T-cell (primary cell): ENCODE results near the gene COPZ1. TPM values are rescaled to one million over a fixed set of nuclear protein-coding genes. Genes with fewer than 3 reads are reported as not detected.

ENCODE experiments used
- ATAC-seq, 4 experiments: fragments of 200-7000 bp in 3 of 4; fragments of 150-1000 bp in 1 of 4; cut with Tn5 transposase; replicated peaks in 1 of 4; 1 replicate in 3 of 4; 2 replicates in 1 of 4; pipeline ENCODE4 v1.10.0; 2021; ENCODE audit warnings: moderate library complexity in 3 of 4, mild to moderate bottlenecking in 2 of 4, moderate number of reproducible peaks in 1 of 4
- CTCF ChIA-PET, 2 donors: fragments of 300-600 bp; sonication (Branson Sonifier 250); formaldehyde crosslinking; loops; one replicate each; lab custom pipeline; 2022; ENCODE audit warnings: antibody characterized with exemption in 2 of 2; lab: Charles Lee
- POLR2A ChIA-PET, 2 donors: fragments of 300-600 bp; sonication (Branson Sonifier 250); formaldehyde crosslinking; loops; one replicate each; lab custom pipeline; 2022; ENCODE audit warnings: antibody characterized with exemption in 2 of 2; lab: Charles Lee
- DNase-seq, 35 experiments: peaks; one replicate each; pipeline versions ENCODE4 v3.0.0 to v3.0.0-alpha.2; 2013 to 2023
- H3K27ac ChIP-seq: one replicate; pipeline ENCODE4 v1.5.1; 2013; ENCODE audit warnings: low read length
- H3K27me3 ChIP-seq, 2 experiments: replicated peaks in 1 of 2; 1 replicate in 1 of 2; 2 replicates in 1 of 2; pipeline versions ENCODE4 v1.6.1 to v1.7.0; 2013; ENCODE audit warnings: low read length in 1 of 2, mixed read lengths in 1 of 2; ENCODE audit not compliant: control insufficient read depth in 2 of 2, insufficient read depth in 2 of 2; ENCODE audit errors: extremely low read depth in 1 of 2
- H3K36me3 ChIP-seq, 2 donors: 1 replicate in 1 of 2; 2 replicates in 1 of 2; pipeline versions ENCODE4 v1.6.1 to v1.7.0; 2013; ENCODE audit warnings: low read length in 1 of 2; ENCODE audit not compliant: control insufficient read depth in 2 of 2, insufficient read depth in 1 of 2; ENCODE audit errors: extremely low read depth in 1 of 2
- H3K4me1 ChIP-seq, 2 experiments: 1 replicate in 1 of 2; 2 replicates in 1 of 2; pipeline versions ENCODE4 v1.6.1 to v1.7.0; 2013; ENCODE audit warnings: low read length in 2 of 2, mixed read lengths in 1 of 2; ENCODE audit not compliant: insufficient read depth in 2 of 2, control insufficient read depth in 1 of 2; ENCODE audit errors: extremely low read depth in 1 of 2
- H3K4me3 ChIP-seq, 2 donors: 1 replicate in 1 of 2; 2 replicates in 1 of 2; pipeline versions ENCODE4 v1.5.1 to v1.7.0; 2013; ENCODE audit warnings: mild to moderate bottlenecking in 2 of 2, low read length in 1 of 2, moderate library complexity in 1 of 2; ENCODE audit not compliant: control insufficient read depth in 1 of 2; ENCODE audit errors: extremely low read depth in 1 of 2
- H3K9me3 ChIP-seq: 2 replicates; pipeline ENCODE4 v1.7.0; 2013
- H3K27ac Mint-ChIP-seq, 2 donors: one replicate each; pipeline ENCODE4 v1.8.0; 2020 to 2021; ENCODE audit warnings: mild to moderate bottlenecking in 2 of 2, mixed read lengths in 2 of 2
- H3K27me3 Mint-ChIP-seq, 2 donors: one replicate each; pipeline ENCODE4 v1.8.0; 2021 to 2022; ENCODE audit warnings: mixed read lengths in 2 of 2
- H3K36me3 Mint-ChIP-seq: one replicate; pipeline ENCODE4 v1.8.0; 2021; ENCODE audit warnings: mixed read lengths
- H3K4me1 Mint-ChIP-seq, 3 donors: one replicate each; pipeline ENCODE4 v1.8.0; 2020 to 2022; ENCODE audit warnings: mixed read lengths in 3 of 3, mild to moderate bottlenecking in 1 of 3
- H3K4me3 Mint-ChIP-seq, 3 donors: one replicate each; pipeline ENCODE4 v1.8.0; 2020 to 2022; ENCODE audit warnings: mild to moderate bottlenecking in 3 of 3, mixed read lengths in 3 of 3, moderate library complexity in 3 of 3
- H3K9me3 Mint-ChIP-seq, 3 donors: one replicate each; pipeline ENCODE4 v1.8.0; 2020 to 2022; ENCODE audit warnings: mixed read lengths in 3 of 3
- WGBS: methylation state at CpG from one replicate; pipeline ENCODE4 v1.1.5; 2013; ENCODE audit warnings: missing lambda C conversion rate; ENCODE audit not compliant: insufficient coverage; 5-methylcytosine and 5-hydroxymethylcytosine counted together
- total RNA-seq, 35 experiments: library from RNA in 6 of 35; stranded (reverse) in 6 of 35; fragments of 120-200 nt in 1 of 35; gene quantifications; one replicate each; pipeline versions ENCODE4 v1.2.1 to v1.2.4 and lab custom pipeline; 2013 to 2026

The COPZ1 gene
- total RNA-seq, 5 donors from 2014 or later (not counting 1 experiment from before 2014, with no cell fraction given) = 60.4 to 81.3 (median 74.8) TPM

DNA sequence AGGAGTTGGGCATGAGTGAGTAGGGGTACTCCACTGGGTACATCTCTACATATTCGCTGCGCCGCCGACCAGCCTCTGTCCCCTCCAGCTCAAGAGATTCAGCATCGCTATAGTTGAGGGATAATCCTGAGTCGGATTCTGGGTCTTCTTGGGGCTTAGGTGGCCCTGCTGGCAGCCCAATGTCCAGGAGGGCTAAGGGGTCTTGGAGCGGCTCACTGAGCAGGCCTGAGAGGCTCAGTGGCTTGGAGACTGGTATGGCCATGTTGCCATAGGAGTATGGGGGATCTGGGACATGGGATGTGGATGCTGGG, 32.0 kb upstream of the COPZ1 start:
- peaks cover 0 to 3% of the 10 kb centered on the region in 2 experiments for H3K4me1 ChIP-seq
- Mint-ChIP-seq H3K4me3 (no peak overlapping the region), H3K9me3 (no peaks in the 10 kb centered on the region), H3K36me3 (peaks cover 4% of the 10 kb centered on the region), H3K27ac (no peak overlapping the region), H3K27me3 (no peaks in the 10 kb centered on the region), H3K4me1 (peaks cover 3 to 5% (median 3%) of the 10 kb centered on the region in 3 donors)
- peaks cover 0 to 2% of the 10 kb centered on the region in 2 experiments for H3K27me3 ChIP-seq
- H3K36me3 ChIP-seq = peaks cover 2 to 8% of the 10 kb centered on the region in 2 donors
- ChIA-PET POLR2A (interaction anchor here (0.7 to 1.0 kb wide), 2 partner anchors 16 to 32 kb away, joined by 4 read pairs; partner anchors contain the start of gene COPZ1 (in 1 of the 2)), CTCF (interaction anchor here (0.5 to 4.0 kb wide), 11 partner anchors 9 to 87 kb away, joined by 3 to 20 read pairs (median 5); partner anchors contain the start of genes COPZ1 (in 2 of the 2), CBX5 (in 1 of the 2) and HNRNPA1 (in 1 of the 2))
- H3K27ac ChIP-seq = no peak overlapping the region
- no peak for DNase-seq
- no peaks in the 10 kb centered on the region for H3K9me3 ChIP-seq
- H3K4me3 ChIP-seq = no peak overlapping the region
- no peak for ATAC-seq
- WGBS = 98% methylated on average over 6 of the region's 7 CpGs

DNA sequence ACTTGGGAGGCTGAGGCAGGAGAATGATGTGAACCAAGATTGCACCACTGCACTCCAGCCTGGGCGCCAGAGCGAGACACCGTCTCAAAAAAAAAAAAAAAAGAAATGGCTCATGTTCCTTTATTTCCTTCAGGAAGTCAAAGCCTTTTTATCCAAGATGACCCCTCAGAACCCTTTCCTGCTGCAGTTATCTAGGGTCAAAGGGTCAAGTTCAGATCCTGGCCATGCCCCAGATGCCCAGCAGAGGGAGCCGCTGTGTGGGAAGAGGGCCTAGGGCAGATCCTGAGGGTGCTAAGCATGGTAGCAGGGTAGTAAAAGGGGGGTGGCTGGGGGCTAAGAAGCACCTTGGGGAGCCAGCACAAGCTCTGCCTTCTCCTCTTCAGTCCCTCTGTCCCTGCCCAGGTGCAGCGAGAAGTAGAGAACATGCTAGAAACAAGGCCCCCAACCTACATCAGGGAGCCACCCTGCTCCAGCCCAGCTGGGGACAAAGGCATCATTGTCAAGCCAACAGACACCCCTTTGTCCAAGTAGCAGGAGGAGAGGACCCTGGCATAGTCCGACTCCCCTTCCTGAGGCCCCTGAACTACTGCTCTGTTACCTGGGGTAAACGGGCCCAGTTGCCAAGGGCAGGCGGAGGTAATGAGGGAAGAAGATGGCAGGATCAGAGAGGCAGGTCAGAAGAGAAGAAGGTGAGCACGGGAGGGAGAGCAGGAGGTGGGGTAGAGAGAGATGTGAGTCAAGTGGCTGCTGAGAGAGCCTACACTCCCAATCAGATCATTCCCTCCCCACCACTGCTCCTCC, 30.6 kb upstream of the COPZ1 start:
- Mint-ChIP-seq H3K27me3 (peaks cover 6% of the 10 kb centered on the region in 2 donors), H3K36me3 (no peaks in the 10 kb centered on the region), H3K9me3 (no peaks in the 10 kb centered on the region), H3K27ac (no peak overlapping the region), H3K4me3 (no peak overlapping the region), H3K4me1 (peaks cover 5% of the 10 kb centered on the region in 3 donors)
- H3K27ac ChIP-seq = no peak overlapping the region
- peaks cover 0 to 11% of the 10 kb centered on the region in 2 experiments for H3K27me3 ChIP-seq
- peak in 28 of 35 experiments; percentile 10 to 66 (median 34) for DNase-seq
- WGBS = 80% methylated on average over 7 of the region's 9 CpGs
- ChIA-PET POLR2A (interaction anchor here (0.6 to 0.7 kb wide), 4 partner anchors 31 to 798 kb away, joined by 3 to 4 read pairs (median 4); partner anchors contain the start of gene COPZ1 (in 1 of the 2)), CTCF (interaction anchor here (0.6 to 3.5 kb wide), 9 partner anchors 11 to 85 kb away, joined by 3 to 20 read pairs (median 5); partner anchors contain the start of gene COPZ1 (in 1 of the 2))
- no peak overlapping the region for H3K4me3 ChIP-seq
- no peaks in the 10 kb centered on the region for H3K9me3 ChIP-seq
- no peaks in the 10 kb centered on the region for H3K36me3 ChIP-seq
- ATAC-seq = peak; percentile 39 to 75 (median 62)
- H3K4me1 ChIP-seq = peaks cover 0 to 5% of the 10 kb centered on the region in 2 experiments

DNA sequence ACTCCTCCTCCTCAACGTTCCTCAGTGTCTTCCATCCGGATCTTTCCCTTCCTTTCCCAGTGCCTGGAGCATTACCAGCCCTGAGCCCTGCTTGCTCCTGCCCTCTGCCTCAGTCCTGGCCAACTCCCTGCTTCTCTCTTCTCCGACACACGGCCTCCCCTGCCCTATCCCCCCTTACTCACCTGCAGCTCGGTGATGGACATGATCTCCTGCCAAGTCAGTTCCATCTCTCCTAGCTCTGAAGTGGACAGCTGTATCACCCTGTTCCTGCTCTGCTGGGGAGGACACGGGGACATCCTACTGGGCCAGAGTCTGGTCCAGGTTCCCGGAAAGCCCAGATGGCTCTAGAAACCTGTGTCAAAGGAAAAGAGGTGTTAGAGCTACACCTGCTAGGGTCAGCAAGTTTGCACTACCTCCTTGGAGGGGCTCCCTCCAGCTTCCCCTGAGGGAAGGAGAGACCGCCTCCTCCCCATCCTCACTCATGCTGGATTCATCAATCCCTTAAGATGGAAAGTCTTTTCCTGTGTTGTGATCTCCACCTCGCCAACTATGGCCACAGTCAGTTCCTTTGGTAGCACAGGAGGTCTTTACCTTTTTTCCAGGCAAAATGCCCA, 29.9 kb upstream of the COPZ1 start:
- Histone ChIP-seq H3K9me3 (no peaks in the 10 kb centered on the region), H3K27ac (no peak overlapping the region), H3K36me3 (no peaks in the 10 kb centered on the region), H3K4me1 (peaks cover 0 to 5% of the 10 kb centered on the region in 2 experiments), H3K27me3 (peaks cover 0 to 14% of the 10 kb centered on the region in 2 experiments), H3K4me3 (no peak overlapping the region)
- CTCF ChIA-PET = interaction anchor here (0.6 to 3.5 kb wide), 6 partner anchors 9 to 73 kb away, joined by 3 to 13 read pairs (median 4); partner anchors contain the start of gene COPZ1 (in 1 of the 2)
- H3K4me1 Mint-ChIP-seq = peaks cover 5 to 8% (median 5%) of the 10 kb centered on the region in 3 donors
- ATAC-seq = no peak
- no peaks in the 10 kb centered on the region for H3K36me3 Mint-ChIP-seq
- no peak overlapping the region for H3K4me3 Mint-ChIP-seq
- peaks cover 13% of the 10 kb centered on the region in 2 donors for H3K27me3 Mint-ChIP-seq
- POLR2A ChIA-PET = interaction anchor here in 1 of 2 donors (0.7 kb wide), 1 partner anchor 799 kb away, joined by 4 read pairs; no protein-coding TSS in a partner anchor
- H3K9me3 Mint-ChIP-seq = no peaks in the 10 kb centered on the region
- H3K27ac Mint-ChIP-seq = no peak overlapping the region
- DNase-seq = no peak
- 83% methylated on average over 8 of the region's 9 CpGs for WGBS

DNA sequence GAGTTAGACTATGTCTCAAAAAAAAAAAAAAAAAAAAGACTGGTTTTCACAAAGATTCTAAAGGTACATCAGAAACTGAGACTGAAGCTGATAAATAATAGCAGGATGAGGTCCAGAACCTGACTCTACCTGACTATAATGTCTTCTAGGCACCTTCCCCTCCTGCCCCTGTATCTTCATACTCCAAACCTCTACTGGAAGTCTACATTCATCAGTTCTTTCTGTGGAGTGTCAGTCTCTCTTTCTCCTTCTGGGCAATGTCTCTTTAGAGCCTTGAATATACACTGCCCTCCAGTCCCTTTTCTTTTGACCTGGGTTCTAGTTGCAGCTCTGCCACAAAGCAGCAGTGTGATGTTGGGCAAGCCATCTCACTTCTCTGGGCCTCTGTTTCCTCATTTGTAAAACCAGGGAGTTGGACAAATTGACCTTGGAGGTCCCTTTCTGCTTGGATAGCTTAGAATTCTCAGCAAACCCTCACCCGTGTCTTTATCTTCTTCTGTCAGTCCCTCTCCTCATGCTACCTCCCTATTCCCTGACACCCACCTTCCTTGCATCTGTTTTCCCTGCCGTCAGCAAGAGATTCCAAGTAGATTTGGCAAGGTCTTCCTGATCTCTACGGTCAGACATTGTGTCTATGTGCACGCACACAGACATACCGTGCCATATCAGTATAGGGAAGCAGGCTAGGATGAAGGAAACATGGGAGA, 28.4 kb upstream of the COPZ1 start:
- no peaks in the 10 kb centered on the region for H3K9me3 Mint-ChIP-seq
- peaks cover 14 to 18% (median 16%) of the 10 kb centered on the region in 3 donors for H3K4me1 Mint-ChIP-seq
- no peak for DNase-seq
- H3K27ac Mint-ChIP-seq = no peak overlapping the region
- H3K4me1 ChIP-seq = peaks cover 0 to 14% of the 10 kb centered on the region in 2 experiments
- POLR2A ChIA-PET = interaction anchor here (0.6 to 0.7 kb wide), 4 partner anchors 15 to 211 kb away, joined by 3 to 12 read pairs (median 6); no protein-coding TSS in a partner anchor
- no peak overlapping the region for H3K4me3 ChIP-seq
- no peak overlapping the region for H3K4me3 Mint-ChIP-seq
- H3K27me3 ChIP-seq = peaks cover 0 to 29% of the 10 kb centered on the region in 2 experiments
- no peaks in the 10 kb centered on the region for H3K36me3 ChIP-seq
- CTCF ChIA-PET = interaction anchor here (0.6 to 1.5 kb wide), 5 partner anchors 28 to 253 kb away, joined by 3 to 5 read pairs (median 4); partner anchors contain the start of gene COPZ1 (in 1 of the 2)
- no peaks in the 10 kb centered on the region for H3K36me3 Mint-ChIP-seq
- H3K27ac ChIP-seq = no peak overlapping the region
- 82% methylated on average over 4 of the region's 5 CpGs for WGBS
- peaks cover 22 to 24% of the 10 kb centered on the region in 2 donors for H3K27me3 Mint-ChIP-seq
- H3K9me3 ChIP-seq = no peaks in the 10 kb centered on the region
- ATAC-seq = no peak

DNA sequence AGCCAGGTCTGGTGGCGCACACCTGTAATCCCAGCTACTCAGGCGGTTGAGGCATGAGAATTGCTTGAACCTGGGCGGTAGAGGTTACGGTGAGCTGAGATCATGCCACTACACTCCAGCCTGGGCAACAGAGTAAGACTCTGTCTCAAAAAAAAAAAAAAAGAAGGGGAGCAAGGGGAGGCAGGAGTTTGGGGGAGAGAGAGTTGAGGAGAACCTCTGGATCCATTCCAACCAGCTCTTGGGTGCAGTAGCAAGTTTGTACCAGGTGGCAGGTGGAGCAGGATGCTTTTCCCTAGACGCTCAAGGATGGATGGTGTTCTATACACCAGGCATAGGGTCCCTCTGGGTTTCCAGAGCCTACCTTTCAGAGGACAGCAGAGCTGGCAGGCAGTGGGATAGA, 26.0 kb upstream of the COPZ1 start:
- CTCF ChIA-PET = interaction anchor here (0.6 to 2.3 kb wide), 7 partner anchors 17 to 72 kb away, joined by 3 to 12 read pairs (median 4); partner anchors contain the start of gene COPZ1 (in 1 of the 2)
- Histone ChIP-seq H3K9me3 (no peaks in the 10 kb centered on the region), H3K27me3 (peaks cover 0 to 37% of the 10 kb centered on the region in 2 experiments), H3K4me1 (peaks cover 0 to 17% of the 10 kb centered on the region in 2 experiments), H3K27ac (no peak overlapping the region), H3K36me3 (no peaks in the 10 kb centered on the region), H3K4me3 (no peak overlapping the region)
- Mint-ChIP-seq H3K27me3 (peaks cover 38 to 40% of the 10 kb centered on the region in 2 donors), H3K9me3 (no peaks in the 10 kb centered on the region), H3K4me1 (peaks cover 14 to 24% (median 16%) of the 10 kb centered on the region in 3 donors), H3K36me3 (no peaks in the 10 kb centered on the region), H3K4me3 (no peak overlapping the region), H3K27ac (no peak overlapping the region)
- DNase-seq = no peak
- POLR2A ChIA-PET = interaction anchor here in 1 of 2 donors (0.6 to 1.0 kb wide), 2 partner anchors 19 to 22 kb away, joined by 3 read pairs; partner anchors contain the start of gene HNRNPA1
- ATAC-seq = no peak
- WGBS = 96% methylated on average over 4 of the region's 5 CpGs
